GM19468 (cell line): ENCODE data around the gene GSTM4.
"Not testable (repeated sequence)": the region's sequence is repeated elsewhere in the genome, so short reads cannot be mapped to it uniquely, and the experiment has no call there.

Experiments used
- ATAC-seq: cut with Tn5 transposase; IDR thresholded peaks from one replicate; pipeline ENCODE4 v1.9.1; 2021; ENCODE audit warnings: mild to moderate bottlenecking, moderate library complexity, moderate number of reproducible peaks; ENCODE audit not compliant: unreplicated experiment; ENCODE audit errors: extremely low read depth

The GSTM4 gene

GRCh38 chr1:109659997-109660690, 4.2 kb downstream of the GSTM4 start:
- no peak for ATAC-seq

- not testable (repeated sequence) for ATAC-seq
Observed at GRCh38 chr1:109660691-109661026, 4.8 kb downstream of the GSTM4 start.

- ATAC-seq = no peak
Observed at GRCh38 chr1:109661391-109661790, 5.5 kb downstream of the GSTM4 start.

GRCh38 chr1:109664671-109665070, 8.8 kb downstream of the GSTM4 start:
- no peak for ATAC-seq

GRCh38 chr1:109667452-109668122, 11.7 kb downstream of the GSTM4 start, which contains the start of gene GSTM2:
Gene GSTM2, plus strand, starts transcription at chr1:109668057. Its CDS starts 59 bp downstream, at chr1:109668116.
- peak; percentile 75 for ATAC-seq

GRCh38 chr1:109668123-109668775, 12.3 kb downstream of the GSTM4 start:
- no peak for ATAC-seq

- ATAC-seq = no peak
Observed at GRCh38 chr1:109669246-109669948, 13.5 kb downstream of the GSTM4 start.

- ATAC-seq = not testable (repeated sequence)
Observed at GRCh38 chr1:109669949-109670302, 14.0 kb downstream of the GSTM4 start.

- no peak for ATAC-seq
Observed at GRCh38 chr1:109671067-109671466, 15.2 kb downstream of the GSTM4 start.

- not testable (repeated sequence) for ATAC-seq
Observed at GRCh38 chr1:109673861-109674260, 18.0 kb downstream of the GSTM4 start.

- not testable (repeated sequence) for ATAC-seq
Observed at GRCh38 chr1:109676683-109677381, 20.9 kb downstream of the GSTM4 start.

- ATAC-seq = no peak
Observed at GRCh38 chr1:109677459-109677858, 21.6 kb downstream of the GSTM4 start.

GRCh38 chr1:109678637-109679036, 22.7 kb downstream of the GSTM4 start:
- ATAC-seq = not testable (repeated sequence)

- not testable (repeated sequence) for ATAC-seq
Observed at GRCh38 chr1:109684777-109685176, 28.9 kb downstream of the GSTM4 start.

- ATAC-seq = not testable (repeated sequence)
Observed at GRCh38 chr1:109685399-109685798, 29.5 kb downstream of the GSTM4 start.

- ATAC-seq = not testable (repeated sequence)
Observed at GRCh38 chr1:109685890-109686289, 30.0 kb downstream of the GSTM4 start.

GRCh38 chr1:109687109-109687508, 31.2 kb downstream of the GSTM4 start:
- ATAC-seq = not testable (repeated sequence)

GRCh38 chr1:109687641-109688499, 32.0 kb downstream of the GSTM4 start, which contains the start of gene GSTM1:
Gene GSTM1, plus strand, starts transcription at chr1:109687817. Its CDS starts 57 bp downstream, at chr1:109687874.
- ATAC-seq = peak; percentile 68

GRCh38 chr1:109689844-109690405, 34.0 kb downstream of the GSTM4 start:
- ATAC-seq = no peak
